Breast epithelium (tissue), 3 donors: ENCODE data around the gene NPTX1.

Source experiments
- CTCF ChIP-seq, 3 donors: fragments of 450-650 bp; IDR thresholded peaks; one replicate each; pipeline ENCODE4 v1.5.1; 2016 to 2017; ENCODE audit warnings: antibody characterized with exemption in 3 of 3, mild to moderate bottlenecking in 3 of 3, moderate library complexity in 3 of 3
- POLR2A ChIP-seq: fragments of 450-650 bp; IDR thresholded peaks from one replicate; pipeline ENCODE4 v1.6.1; 2016; ENCODE audit warnings: antibody characterized with exemption, mild to moderate bottlenecking, moderate library complexity

GRCh38 chr17:80454557-80455335 is 21.7 kb downstream of the NPTX1 start:
- TF ChIP-seq CTCF (IDR thresholded peaks at IDR 0.05) (peak in 1 of 3 donors; percentile 12), POLR2A (peak; percentile 78)
